ENCODE data around the gene KCTD17.

The KCTD17 gene

DNA sequence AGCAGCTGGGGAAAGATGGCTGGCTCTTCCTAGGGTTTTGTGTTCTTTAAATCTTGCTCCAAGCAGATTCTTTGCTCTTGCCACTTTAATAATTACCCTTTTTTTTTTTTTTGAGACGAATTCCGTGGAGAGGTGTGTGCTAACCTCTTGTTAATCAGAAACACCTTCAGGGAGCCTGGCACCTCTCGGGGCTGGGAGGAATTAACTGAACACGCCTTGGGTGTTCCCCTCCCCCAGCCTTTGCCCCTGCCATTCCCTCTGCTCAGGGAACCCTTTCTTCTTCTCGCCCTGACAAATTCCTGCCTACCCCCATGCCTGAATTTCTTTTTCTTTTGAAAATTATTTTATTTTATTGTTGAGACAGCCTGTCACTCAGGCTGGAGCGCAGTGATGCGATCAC, 40.5 kb downstream of the KCTD17 start:
- no peak overlapping the region for H3K27ac ChIP-seq
- TF ChIP-seq ZFX (IDR thresholded peaks at IDR 0.05; ENCODE audit: borderline replicate concordance) (no peak), CTCF (IDR thresholded peaks at IDR 0.05) (no peak)

- no peak overlapping the region for H3K27ac ChIP-seq
- TF ChIP-seq CTCF (IDR thresholded peaks at IDR 0.05) (no peak), ZFX (IDR thresholded peaks at IDR 0.05; ENCODE audit: borderline replicate concordance) (no peak)
Observed at GRCh38 chr22:37092997-37093396, 41.5 kb downstream of the KCTD17 start.

GRCh38 chr22:37094239-37094638, 42.7 kb downstream of the KCTD17 start:
- no peak overlapping the region for H3K27ac ChIP-seq
- TF ChIP-seq ZFX (IDR thresholded peaks at IDR 0.05; ENCODE audit: borderline replicate concordance), result no peak
- TF ChIP-seq CTCF (IDR thresholded peaks at IDR 0.05), result no peak

DNA sequence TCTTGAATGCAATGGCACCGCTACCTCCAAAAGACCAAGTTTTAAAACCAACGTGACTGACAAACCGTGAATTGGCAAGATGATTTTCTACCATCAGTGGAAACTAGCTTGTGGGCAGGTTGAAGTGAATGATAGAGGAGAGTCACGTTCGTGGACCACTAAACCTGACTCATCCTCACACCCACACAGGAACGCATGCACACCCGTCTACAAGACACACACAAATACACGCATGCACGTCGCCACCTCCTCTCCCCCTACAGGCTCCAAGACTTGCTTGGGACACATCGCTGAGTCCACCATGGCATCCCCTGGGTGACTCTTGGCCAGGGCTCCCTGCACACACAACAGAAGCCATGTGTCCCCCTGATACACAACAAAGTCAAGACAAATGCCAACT, 43.6 kb downstream of the KCTD17 start:
- TF ChIP-seq CTCF (IDR thresholded peaks at IDR 0.05), result no peak
- TF ChIP-seq ZFX (IDR thresholded peaks at IDR 0.05; ENCODE audit: borderline replicate concordance), result no peak
- H3K27ac ChIP-seq, result no peak overlapping the region

GRCh38 chr22:37097346-37097745, 45.8 kb downstream of the KCTD17 start:
- no peak for TF ChIP-seq CTCF (IDR thresholded peaks at IDR 0.05)
- TF ChIP-seq ZFX (IDR thresholded peaks at IDR 0.05; ENCODE audit: borderline replicate concordance), result no peak
- no peak overlapping the region for H3K27ac ChIP-seq

DNA sequence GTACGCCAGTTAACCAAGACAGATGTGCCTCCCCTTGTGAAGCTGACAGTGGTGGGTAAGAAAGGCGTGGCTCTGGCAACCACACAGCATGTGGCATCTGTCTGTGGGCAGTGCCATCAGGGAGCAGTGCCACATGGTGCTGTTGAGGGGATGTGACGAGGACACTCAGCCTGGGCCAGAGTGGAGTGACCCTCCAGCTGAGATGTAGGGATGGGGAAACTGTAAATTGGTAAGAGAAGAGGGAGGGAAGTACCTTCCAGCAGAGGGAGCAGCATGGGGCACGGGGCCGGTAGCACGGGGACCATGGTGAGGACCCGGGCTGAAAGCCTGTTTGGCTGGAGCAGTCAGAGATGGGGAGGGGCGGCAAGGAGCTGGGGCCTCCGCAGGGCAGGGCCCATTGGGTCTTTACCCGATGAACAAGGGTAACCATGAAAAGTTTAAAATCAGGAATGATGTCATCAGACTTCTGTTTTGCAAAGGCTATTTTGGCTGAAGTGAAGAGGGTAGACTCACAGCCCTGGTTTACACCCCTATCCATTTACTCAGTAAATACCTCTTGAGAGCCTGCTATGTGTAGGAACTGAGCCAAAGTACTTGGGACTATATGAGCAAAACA, 47.5 kb downstream of the KCTD17 start:
- no peak overlapping the region for H3K27ac ChIP-seq
- TF ChIP-seq CTCF (IDR thresholded peaks at IDR 0.05) (no peak), ZFX (IDR thresholded peaks at IDR 0.05; ENCODE audit: borderline replicate concordance) (no peak)

GRCh38 chr22:37100589-37101127, 49.1 kb downstream of the KCTD17 start:
- no peak overlapping the region for H3K27ac ChIP-seq
- no peak for TF ChIP-seq CTCF (IDR thresholded peaks at IDR 0.05)

All from 22Rv1 (cell line).